Measurements from ENCODE around the gene RAB6A. TPM values are rescaled to one million over a fixed set of nuclear protein-coding genes. Genes with fewer than 3 reads are reported as not detected.

RAB6A gene
- total and polyA plus RNA-seq, 7 donors = 60.9 to 162 (median 118) TPM

GRCh38 chr11:73640592-73640991, 120.3 kb downstream of the RAB6A start:
- H3K27me3 ChIP-seq = no peaks in the 10 kb centered on the region
- H3K27ac ChIP-seq = no peak overlapping the region
- no peak for DNase-seq
- no peaks in the 10 kb centered on the region for H3K9me3 ChIP-seq
- WGBS, 2 donors = 41 to 64% methylated on average over 2 of the region's 2 CpGs
- intact Hi-C loops (cut with DNase I) = no loop called here
- no peaks in the 10 kb centered on the region for H3K36me3 ChIP-seq
- no peaks in the 10 kb centered on the region for H3K4me1 ChIP-seq
- TF ChIP-seq POLR2AphosphoS5 (IDR thresholded peaks at IDR 0.05) (no peak), EP300 (IDR thresholded peaks at IDR 0.05) (no peak), CTCF (IDR thresholded peaks at IDR 0.05) (no peak)
- H3K4me3 ChIP-seq = no peak overlapping the region

- Histone ChIP-seq H3K9me3 (peaks cover 0 to 1% (median 0%) of the 10 kb centered on the region in 4 donors), H3K27ac (no peak overlapping the region), H3K4me3 (no peak overlapping the region), H3K4me1 (no peaks in the 10 kb centered on the region), H3K36me3 (no peaks in the 10 kb centered on the region), H3K27me3 (no peaks in the 10 kb centered on the region)
- TF ChIP-seq POLR2A (IDR thresholded peaks at IDR 0.05) = no peak
- TF ChIP-seq CTCF (IDR thresholded peaks at IDR 0.05) = no peak
- no peak for TF ChIP-seq EP300 (IDR thresholded peaks at IDR 0.05)
- TF ChIP-seq POLR2AphosphoS5 (IDR thresholded peaks at IDR 0.05) = no peak
- intact Hi-C loops (cut with DNase I) = no loop called here
- WGBS, 2 donors = 55 to 89% methylated on average over 1 of the region's 1 CpG
- DNase-seq = no peak
Observed at GRCh38 chr11:73637012-73637411, 123.9 kb downstream of the RAB6A start.

- 93 to 97% methylated on average over 5 of the region's 5 CpGs for WGBS, 2 donors
Observed at GRCh38 chr11:73636249-73636648, 124.6 kb downstream of the RAB6A start.

GRCh38 chr11:73635721-73636120, 125.2 kb downstream of the RAB6A start:
- H3K27me3 ChIP-seq = no peaks in the 10 kb centered on the region
- no peaks in the 10 kb centered on the region for H3K36me3 ChIP-seq
- peaks cover 0 to 1% (median 0%) of the 10 kb centered on the region in 4 donors for H3K9me3 ChIP-seq
- intact Hi-C loops (cut with DNase I) = no loop called here
- H3K4me3 ChIP-seq = no peak overlapping the region
- TF ChIP-seq POLR2A (IDR thresholded peaks at IDR 0.05) = no peak
- H3K4me1 ChIP-seq = no peaks in the 10 kb centered on the region
- no peak for DNase-seq
- no peak overlapping the region for H3K27ac ChIP-seq
- WGBS, 2 donors = 96 to 97% methylated on average over 5 of the region's 5 CpGs

More at GRCh38 chr11:73636249-73636648, 124.6 kb downstream of the RAB6A start:
- Histone ChIP-seq H3K4me3 (no peak overlapping the region), H3K36me3 (no peaks in the 10 kb centered on the region), H3K27ac (no peak overlapping the region), H3K9me3 (peaks cover 0 to 1% (median 0%) of the 10 kb centered on the region in 4 donors), H3K27me3 (no peaks in the 10 kb centered on the region), H3K4me1 (no peaks in the 10 kb centered on the region)
- intact Hi-C loops (cut with DNase I) = no loop called here
- no peak for DNase-seq
- TF ChIP-seq CTCF (IDR thresholded peaks at IDR 0.05) = no peak
- TF ChIP-seq POLR2A (IDR thresholded peaks at IDR 0.05) = no peak
- no peak for TF ChIP-seq POLR2AphosphoS5 (IDR thresholded peaks at IDR 0.05)
- TF ChIP-seq EP300 (IDR thresholded peaks at IDR 0.05) = no peak

GRCh38 chr11:73633999-73634398, 126.9 kb downstream of the RAB6A start:
- DNase-seq = no peak
- WGBS, 2 donors = 56 to 92% methylated on average over 2 of the region's 2 CpGs
- H3K4me1 ChIP-seq = no peaks in the 10 kb centered on the region
- peaks cover 0 to 1% (median 0%) of the 10 kb centered on the region in 4 donors for H3K9me3 ChIP-seq
- H3K27me3 ChIP-seq = no peaks in the 10 kb centered on the region
- H3K27ac ChIP-seq = no peak overlapping the region
- TF ChIP-seq POLR2A (IDR thresholded peaks at IDR 0.05) (no peak), EP300 (IDR thresholded peaks at IDR 0.05) (no peak), CTCF (IDR thresholded peaks at IDR 0.05) (no peak), POLR2AphosphoS5 (IDR thresholded peaks at IDR 0.05) (no peak)
- H3K36me3 ChIP-seq = no peaks in the 10 kb centered on the region
- no peak overlapping the region for H3K4me3 ChIP-seq
- intact Hi-C loops (cut with DNase I) = no loop called here

Data from sigmoid colon (tissue), 7 donors.